NCI-H748 (cell line): Measurements from ENCODE around the gene MYH14.

ENCODE experiments used
- DNase-seq: peaks from one replicate; lab custom pipeline; 2025; ENCODE audit not compliant: unreplicated experiment; lab: John Stamatoyannopoulos, UW

Gene MYH14

GRCh38 chr19:50358483-50359327 lies 155.3 kb downstream of the MYH14 start:
- peak; percentile 88 for DNase-seq

GRCh38 chr19:50359328-50359818 lies 156.0 kb downstream of the MYH14 start:
- DNase-seq = no peak
